Activated CD4-positive, alpha-beta T cell treated with anti-CD3 and anti-CD28 coated beads, Interleukin-10, Interleukin-2, amounts not matched to agents 100 ng/mL and 50 ng/mL, durations not matched to agents 16 hours and 8 hours (primary cell): ENCODE results near the gene FAHD1.
"Not testable (repeated sequence)": the region's sequence is repeated elsewhere in the genome, so short reads cannot be mapped to it uniquely, and the experiment has no call there.

Source experiments
- DNase-seq: peaks from one replicate; pipeline ENCODE4 v3.0.0-alpha.2; 2020

Gene FAHD1

GRCh38 chr16:1790261-1790610 lies 36.8 kb upstream of the FAHD1 start:
- DNase-seq: no peak

- no peak for DNase-seq
Observed at GRCh38 chr16:1790611-1791255, 36.3 kb upstream of the FAHD1 start.

- no peak for DNase-seq
Observed at GRCh38 chr16:1791256-1791942, 35.6 kb upstream of the FAHD1 start.

GRCh38 chr16:1791943-1792812 lies 34.8 kb upstream of the FAHD1 start:
- DNase-seq: no peak

- DNase-seq: no peak
Observed at GRCh38 chr16:1792836-1793577, 34.0 kb upstream of the FAHD1 start.

GRCh38 chr16:1793578-1794220 lies 33.3 kb upstream of the FAHD1 start, which contains the start of gene IGFALS:
IGFALS (minus strand) TSS chr16:1793705; CDS start chr16:1793652, 53 bp downstream.
- DNase-seq: no peak

GRCh38 chr16:1794221-1794871 lies 32.7 kb upstream of the FAHD1 start:
- DNase-seq: no peak

- DNase-seq: no peak
Observed at GRCh38 chr16:1794908-1795666, 31.9 kb upstream of the FAHD1 start.

- DNase-seq: not testable (repeated sequence)
Observed at GRCh38 chr16:1799263-1799662, 27.7 kb upstream of the FAHD1 start.

GRCh38 chr16:1800701-1801100 lies 26.3 kb upstream of the FAHD1 start:
- no peak for DNase-seq

- DNase-seq: no peak
Observed at GRCh38 chr16:1807626-1808025, 19.4 kb upstream of the FAHD1 start.

- no peak for DNase-seq
Observed at GRCh38 chr16:1808691-1809090, 18.3 kb upstream of the FAHD1 start.

GRCh38 chr16:1809281-1809801 lies 17.7 kb upstream of the FAHD1 start:
- no peak for DNase-seq

- DNase-seq: no peak
Observed at GRCh38 chr16:1810106-1810505, 16.9 kb upstream of the FAHD1 start.

GRCh38 chr16:1810536-1810935 lies 16.5 kb upstream of the FAHD1 start:
- no peak for DNase-seq

- DNase-seq: peak; percentile 57
Observed at GRCh38 chr16:1812732-1813163, 14.3 kb upstream of the FAHD1 start.

GRCh38 chr16:1815461-1815860 lies 11.5 kb upstream of the FAHD1 start:
- DNase-seq: no peak

GRCh38 chr16:1816396-1817275 lies 10.4 kb upstream of the FAHD1 start:
- no peak for DNase-seq

GRCh38 chr16:1817276-1817589 lies 9.8 kb upstream of the FAHD1 start:
- DNase-seq: no peak

- DNase-seq: no peak
Observed at GRCh38 chr16:1817716-1818115, 9.3 kb upstream of the FAHD1 start.
